Activated B cell treated with CpG ODN at 0.5 μM for 24 hours (primary cell): ENCODE results near the gene TAOK3. TPM values are rescaled to one million over a fixed set of nuclear protein-coding genes. Genes with fewer than 3 reads are reported as not detected.
"Not testable (repeated sequence)": the region's sequence is repeated elsewhere in the genome, so short reads cannot be mapped to it uniquely, and the experiment has no call there.

ENCODE experiments used
- ATAC-seq: fragments of 200-7000 bp; cut with Tn5 transposase; one replicate; pipeline ENCODE4 v1.10.0; 2021; ENCODE audit warnings: low read depth, mild to moderate bottlenecking, moderate library complexity
- CTCF ChIA-PET: fragments of 350-600 bp; sonication (Branson Sonifier 250); formaldehyde crosslinking; loops from one replicate; lab custom pipeline; 2021; ENCODE audit warnings: antibody characterized with exemption; lab: Charles Lee
- POLR2A ChIA-PET: fragments of 350-600 bp; sonication (Branson Sonifier 250); formaldehyde crosslinking; loops from one replicate; lab custom pipeline; 2021; ENCODE audit warnings: antibody characterized with exemption; lab: Charles Lee
- DNase-seq: peaks from one replicate; pipeline ENCODE4 v3.0.0; 2022
- H3K27ac Mint-ChIP-seq: one replicate; pipeline ENCODE4 v1.8.0; 2020; ENCODE audit warnings: mixed read lengths
- H3K27me3 Mint-ChIP-seq: one replicate; pipeline ENCODE4 v1.8.0; 2021; ENCODE audit warnings: mixed read lengths
- H3K36me3 Mint-ChIP-seq: one replicate; pipeline ENCODE4 v1.8.0; 2021; ENCODE audit warnings: low read depth, mixed read lengths
- H3K4me1 Mint-ChIP-seq: one replicate; pipeline ENCODE4 v1.8.0; 2021; ENCODE audit warnings: mixed read lengths
- H3K4me3 Mint-ChIP-seq: one replicate; pipeline ENCODE4 v1.8.0; 2020; ENCODE audit warnings: mild to moderate bottlenecking, mixed read lengths
- H3K9me3 Mint-ChIP-seq: one replicate; pipeline ENCODE4 v1.8.0; 2020; ENCODE audit warnings: mixed read lengths
- intact Hi-C: fragments of 100-400 bp; cut with micrococcal nuclease; formaldehyde crosslinking; loops from one replicate; pipeline ENCODE4 v1.15.1; 2024
- total RNA-seq: library from RNA; stranded (reverse); gene quantifications from 2 replicates; pipeline ENCODE4 v1.2.3, GENCODE V29; 2022
- TF ChIP-seq, protein P1 (sequence below): fragments of 200-600 bp; IDR thresholded peaks from one replicate; pipeline ENCODE4 v1.8.0; 2022; ENCODE audit warnings: antibody characterized with exemption, mild to moderate bottlenecking

TAOK3 gene
- total RNA-seq, 1 donor from 2014 or later, result 86.9 TPM

DNA sequence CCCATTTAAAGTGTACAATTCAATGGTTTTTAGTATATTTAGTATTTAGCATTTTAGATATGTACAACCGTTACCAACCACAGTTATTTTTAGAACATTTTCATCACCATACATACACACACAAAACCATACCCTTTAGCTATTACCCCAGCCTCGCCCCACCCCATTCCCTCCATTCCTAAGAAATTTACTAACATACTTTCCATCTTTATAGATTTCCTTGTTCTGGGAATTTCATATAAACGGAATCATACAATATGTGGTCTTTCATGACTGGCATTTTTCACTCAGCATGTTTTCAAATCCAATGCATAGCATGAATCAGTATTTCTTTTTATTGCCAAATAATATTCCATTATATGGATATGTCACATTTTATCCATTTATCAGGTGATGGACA is 101.5 kb downstream of the TAOK3 start:
- DNase-seq (no peak), ATAC-seq (no peak)
- Mint-ChIP-seq H3K4me3 (no peak overlapping the region), H3K4me1 (peaks cover 14% of the 10 kb centered on the region), H3K27me3 (no peaks in the 10 kb centered on the region), H3K9me3 (no peaks in the 10 kb centered on the region), H3K36me3 (peaks cover 10% of the 10 kb centered on the region), H3K27ac (no peak overlapping the region)
- ChIA-PET CTCF (no interaction called here), POLR2A (no interaction called here)
- intact Hi-C loops, result loop anchor here (5.0 kb wide), 1 partner anchor 34 kb away; no protein-coding TSS in a partner anchor
- TF ChIP-seq, protein P1, sequence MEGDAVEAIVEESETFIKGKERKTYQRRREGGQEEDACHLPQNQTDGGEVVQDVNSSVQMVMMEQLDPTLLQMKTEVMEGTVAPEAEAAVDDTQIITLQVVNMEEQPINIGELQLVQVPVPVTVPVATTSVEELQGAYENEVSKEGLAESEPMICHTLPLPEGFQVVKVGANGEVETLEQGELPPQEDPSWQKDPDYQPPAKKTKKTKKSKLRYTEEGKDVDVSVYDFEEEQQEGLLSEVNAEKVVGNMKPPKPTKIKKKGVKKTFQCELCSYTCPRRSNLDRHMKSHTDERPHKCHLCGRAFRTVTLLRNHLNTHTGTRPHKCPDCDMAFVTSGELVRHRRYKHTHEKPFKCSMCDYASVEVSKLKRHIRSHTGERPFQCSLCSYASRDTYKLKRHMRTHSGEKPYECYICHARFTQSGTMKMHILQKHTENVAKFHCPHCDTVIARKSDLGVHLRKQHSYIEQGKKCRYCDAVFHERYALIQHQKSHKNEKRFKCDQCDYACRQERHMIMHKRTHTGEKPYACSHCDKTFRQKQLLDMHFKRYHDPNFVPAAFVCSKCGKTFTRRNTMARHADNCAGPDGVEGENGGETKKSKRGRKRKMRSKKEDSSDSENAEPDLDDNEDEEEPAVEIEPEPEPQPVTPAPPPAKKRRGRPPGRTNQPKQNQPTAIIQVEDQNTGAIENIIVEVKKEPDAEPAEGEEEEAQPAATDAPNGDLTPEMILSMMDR, result no peak

DNA sequence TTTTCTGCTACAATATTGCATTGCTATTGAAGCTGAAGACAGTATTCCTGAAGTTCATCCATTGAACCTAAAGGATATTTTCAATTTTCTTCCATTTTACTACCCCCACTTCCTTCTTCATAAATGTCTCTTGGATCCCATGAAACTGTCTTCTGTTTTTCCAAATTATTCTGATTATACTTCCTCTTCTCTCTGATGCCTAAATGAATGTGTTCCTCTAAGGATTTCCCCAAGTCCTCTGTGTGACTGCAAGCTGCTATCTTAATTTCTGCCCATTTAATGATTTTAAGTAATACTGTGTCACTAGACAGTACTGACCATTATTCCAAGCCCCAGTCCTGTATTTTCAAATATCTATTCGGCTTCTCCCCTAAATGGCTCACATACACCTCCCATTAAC is 102.9 kb downstream of the TAOK3 start:
- no peak for ATAC-seq
- H3K9me3 Mint-ChIP-seq, result no peaks in the 10 kb centered on the region
- intact Hi-C loops, result loop anchor here (5.0 kb wide), 1 partner anchor 33 kb away; no protein-coding TSS in a partner anchor
- no peak for DNase-seq
- peaks cover 8% of the 10 kb centered on the region for H3K4me1 Mint-ChIP-seq
- H3K4me3 Mint-ChIP-seq, result no peak overlapping the region
- ChIA-PET CTCF (no interaction called here), POLR2A (interaction anchor here (0.6 to 1.2 kb wide), 4 partner anchors 10 to 142 kb away, joined by 3 to 8 read pairs (median 3); no protein-coding TSS in a partner anchor)
- peaks cover 21% of the 10 kb centered on the region for H3K36me3 Mint-ChIP-seq
- H3K27ac Mint-ChIP-seq, result no peak overlapping the region
- H3K27me3 Mint-ChIP-seq, result no peaks in the 10 kb centered on the region
- TF ChIP-seq, protein P1, result no peak

DNA sequence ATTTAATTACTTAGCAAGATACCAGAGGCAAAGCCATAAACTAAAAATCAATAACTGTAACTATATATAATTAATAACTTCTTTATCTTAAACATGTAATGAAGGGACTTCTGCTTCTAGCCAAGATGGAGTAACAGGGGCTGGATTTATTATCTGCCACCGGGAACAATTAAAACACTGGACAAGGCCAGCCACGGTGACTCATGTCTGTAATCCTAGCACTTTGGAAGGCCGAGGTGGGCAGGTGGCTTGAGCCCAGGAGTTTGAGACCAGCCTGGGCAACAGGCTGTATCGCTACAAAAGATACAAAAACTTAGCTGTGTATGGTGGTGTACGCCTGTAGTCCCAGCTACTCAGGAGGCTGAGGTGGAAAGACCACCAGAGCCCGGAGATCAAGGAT is 113.6 kb downstream of the TAOK3 start:
- Mint-ChIP-seq H3K36me3 (peaks cover 67% of the 10 kb centered on the region), H3K27me3 (no peaks in the 10 kb centered on the region), H3K4me1 (peaks cover 4% of the 10 kb centered on the region), H3K4me3 (no peak overlapping the region), H3K9me3 (peaks cover 4% of the 10 kb centered on the region), H3K27ac (no peak overlapping the region)
- DNase-seq, result no peak
- ChIA-PET POLR2A (no interaction called here), CTCF (no interaction called here)
- intact Hi-C loops, result loop anchor here (5.0 kb wide), 1 partner anchor 37 kb away; no protein-coding TSS in a partner anchor
- ATAC-seq, result no peak
- TF ChIP-seq, protein P1, result no peak

DNA sequence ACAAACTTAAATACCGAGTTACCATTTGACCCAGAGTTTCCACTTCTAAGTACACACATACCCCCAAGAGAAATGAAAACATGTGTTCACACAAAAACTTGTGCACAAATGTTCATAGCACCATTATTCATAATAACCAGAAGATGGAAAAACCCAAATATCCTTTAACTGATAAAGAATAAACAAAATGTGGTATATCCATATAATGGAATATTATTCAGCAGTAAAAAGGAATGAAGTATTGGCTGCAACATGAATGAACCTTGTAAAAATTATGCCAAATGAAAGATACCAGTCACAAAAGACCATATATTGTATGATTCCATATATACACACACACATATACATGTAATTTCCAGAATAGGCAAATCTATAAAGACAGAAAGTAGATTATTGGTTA is 116.4 kb downstream of the TAOK3 start:
- intact Hi-C loops, result loop anchor here (5.0 kb wide), 1 partner anchor 34 kb away; no protein-coding TSS in a partner anchor
- Mint-ChIP-seq H3K36me3 (peaks cover 54% of the 10 kb centered on the region), H3K27ac (no peak overlapping the region), H3K4me3 (no peak overlapping the region), H3K4me1 (peaks cover 2% of the 10 kb centered on the region), H3K27me3 (no peaks in the 10 kb centered on the region), H3K9me3 (peaks cover 4% of the 10 kb centered on the region)
- TF ChIP-seq, protein P1, result no peak
- POLR2A ChIA-PET, result interaction anchor here (0.5 kb wide), 1 partner anchor 13 kb away, joined by 6 read pairs; no protein-coding TSS in a partner anchor
- CTCF ChIA-PET, result no interaction called here
- no peak for ATAC-seq
- no peak for DNase-seq

DNA sequence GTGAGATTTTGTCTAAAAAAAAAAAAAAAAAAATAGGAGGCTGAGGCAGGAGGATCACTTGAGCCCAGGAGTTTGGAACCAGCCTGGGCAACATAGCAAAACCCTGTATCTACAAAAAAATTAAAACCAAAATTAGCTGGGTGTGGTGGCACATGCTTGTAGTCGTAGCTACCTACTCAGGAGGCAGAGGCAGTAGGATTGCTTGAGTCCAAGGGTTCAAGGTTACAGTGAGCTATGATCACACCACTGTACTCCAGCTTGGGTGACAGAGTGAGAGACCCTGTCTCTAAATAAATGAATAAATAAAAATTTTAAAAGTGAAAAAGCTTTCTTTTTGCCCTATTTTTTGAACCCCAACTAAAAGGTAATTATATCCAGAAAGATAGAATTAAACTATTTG is 123.2 kb downstream of the TAOK3 start:
- Mint-ChIP-seq H3K4me3 (no peak overlapping the region), H3K4me1 (no peaks in the 10 kb centered on the region), H3K27ac (no peak overlapping the region), H3K9me3 (no peaks in the 10 kb centered on the region), H3K27me3 (no peaks in the 10 kb centered on the region), H3K36me3 (peaks cover 31% of the 10 kb centered on the region)
- TF ChIP-seq, protein P1, result no peak
- DNase-seq (no peak), ATAC-seq (no peak)
- intact Hi-C loops, result no loop called here
- CTCF ChIA-PET, result interaction anchor here (0.9 kb wide), 1 partner anchor 84 kb away, joined by 3 read pairs; no protein-coding TSS in a partner anchor
- POLR2A ChIA-PET, result no interaction called here

DNA sequence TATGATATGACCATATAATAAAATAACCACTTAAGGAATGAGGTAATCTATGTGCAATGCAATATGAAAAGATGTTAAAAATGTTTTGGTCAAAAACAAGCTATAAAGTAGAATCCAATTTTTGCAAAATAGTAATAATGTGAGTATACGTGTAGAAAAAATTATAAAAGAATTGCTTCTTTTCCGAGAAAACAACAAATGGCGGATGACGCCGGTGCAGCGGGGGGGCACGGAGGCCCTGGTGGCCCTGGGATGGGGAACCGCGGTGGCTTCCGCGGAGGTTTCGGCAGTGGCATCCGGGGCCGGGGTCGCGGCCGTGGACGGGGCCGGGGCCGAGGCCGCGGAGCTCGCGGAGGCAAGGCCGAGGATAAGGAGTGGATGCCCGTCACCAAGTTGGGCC is 126.8 kb downstream of the TAOK3 start:
- H3K9me3 Mint-ChIP-seq, ATAC-seq, H3K4me3 Mint-ChIP-seq, CTCF ChIA-PET, H3K4me1 Mint-ChIP-seq, intact Hi-C loops, H3K27me3 Mint-ChIP-seq, DNase-seq, H3K27ac Mint-ChIP-seq: not testable (repeated sequence)
- H3K36me3 Mint-ChIP-seq, result peaks cover 33% of the 10 kb centered on the region
- POLR2A ChIA-PET, result interaction anchor here (0.6 kb wide), 1 partner anchor 222 kb away, joined by 3 read pairs; no protein-coding TSS in a partner anchor
